DMS79 (cell line): Measurements from ENCODE around the gene ATP5F1E.

Source experiments
- DNase-seq: peaks from one replicate; lab custom pipeline; 2025; lab: John Stamatoyannopoulos, UW

ATP5F1E gene

GRCh38 chr20:59005523-59006166 lies 26.5 kb downstream of the ATP5F1E start:
- no peak for DNase-seq

GRCh38 chr20:59004763-59005522 lies 27.2 kb downstream of the ATP5F1E start:
- DNase-seq: no peak

GRCh38 chr20:59004493-59004762 lies 27.7 kb downstream of the ATP5F1E start:
- DNase-seq: no peak

- no peak for DNase-seq
Measured at GRCh38 chr20:59003836-59004492, 28.2 kb downstream of the ATP5F1E start.

- no peak for DNase-seq
Measured at GRCh38 chr20:59002874-59003399, 29.2 kb downstream of the ATP5F1E start.

GRCh38 chr20:59002388-59002787 lies 29.7 kb downstream of the ATP5F1E start:
- no peak for DNase-seq

- no peak for DNase-seq
Measured at GRCh38 chr20:59001449-59002171, 30.5 kb downstream of the ATP5F1E start.

GRCh38 chr20:59001068-59001448 lies 31.1 kb downstream of the ATP5F1E start:
- no peak for DNase-seq

- DNase-seq: no peak
Measured at GRCh38 chr20:59000326-59000725, 31.8 kb downstream of the ATP5F1E start.

- no peak for DNase-seq
Measured at GRCh38 chr20:58998656-58999055, 33.5 kb downstream of the ATP5F1E start.

- DNase-seq: no peak
Measured at GRCh38 chr20:58997141-58997770, 34.9 kb downstream of the ATP5F1E start.

GRCh38 chr20:58996226-58996611 lies 35.9 kb downstream of the ATP5F1E start:
- DNase-seq: no peak

GRCh38 chr20:58995461-58996225 lies 36.5 kb downstream of the ATP5F1E start:
- DNase-seq: no peak

- no peak for DNase-seq
Measured at GRCh38 chr20:58994390-58995159, 37.6 kb downstream of the ATP5F1E start.

GRCh38 chr20:58993332-58994248 lies 38.5 kb downstream of the ATP5F1E start:
- DNase-seq: no peak

GRCh38 chr20:58992911-58993310 lies 39.2 kb downstream of the ATP5F1E start:
- no peak for DNase-seq

GRCh38 chr20:58991715-58992114 lies 40.4 kb downstream of the ATP5F1E start:
- no peak for DNase-seq

GRCh38 chr20:58990651-58991445 lies 41.3 kb downstream of the ATP5F1E start:
- DNase-seq: no peak

GRCh38 chr20:58989196-58989595 lies 42.9 kb downstream of the ATP5F1E start:
- no peak for DNase-seq
